Osteoblast (primary cell): ENCODE measurements around the gene RHOT2. TPM values are rescaled to one million over a fixed set of nuclear protein-coding genes. Genes with fewer than 3 reads are reported as not detected.
A peak's percentile ranks its signal among the peaks of the same experiment; 100 is the strongest.

Experiments used
- DNase-seq: peaks from one replicate; pipeline ENCODE4 v3.0.0; 2011; ENCODE audit warnings: low spot score, mixed read lengths; ENCODE audit not compliant: insufficient read length; ENCODE audit errors: missing footprints
- H2AFZ ChIP-seq: 2 replicates; pipeline ENCODE4 v1.6.0; 2011; ENCODE audit warnings: mild to moderate bottlenecking, low read length
- H3K27ac ChIP-seq: 2 replicates; pipeline ENCODE4 v1.5.1; 2011; ENCODE audit warnings: mild to moderate bottlenecking, low read depth, low read length, moderate library complexity
- H3K27me3 ChIP-seq: 2 replicates; pipeline ENCODE4 v1.6.0; 2012; ENCODE audit warnings: mild to moderate bottlenecking, control low read depth, inconsistent platforms, low read length, moderate library complexity; ENCODE audit not compliant: insufficient read depth
- H3K36me3 ChIP-seq: 2 replicates; pipeline ENCODE4 v1.5.1; 2011; ENCODE audit warnings: mild to moderate bottlenecking, low read length, control low read depth, moderate library complexity; ENCODE audit not compliant: insufficient read depth
- H3K4me1 ChIP-seq: 2 replicates; pipeline ENCODE4 v1.5.1; 2011; ENCODE audit warnings: mild to moderate bottlenecking, low read length, control low read depth, moderate library complexity; ENCODE audit not compliant: insufficient read depth
- H3K4me2 ChIP-seq: 2 replicates; pipeline ENCODE4 v1.6.0; 2011; ENCODE audit warnings: mild to moderate bottlenecking, low read length; ENCODE audit not compliant: insufficient read depth
- H3K4me3 ChIP-seq: fragments of 200-600 bp; sonication (generic); 3 replicates; pipeline ENCODE4 v1.5.1; 2012; ENCODE audit warnings: mild to moderate bottlenecking, low read length, inconsistent platforms; ENCODE audit not compliant: insufficient read depth
- H3K79me2 ChIP-seq: 2 replicates; pipeline ENCODE4 v1.6.0; 2012; ENCODE audit warnings: mild to moderate bottlenecking, low read length, control low read depth, inconsistent platforms; ENCODE audit not compliant: insufficient read depth
- H3K9me3 ChIP-seq: 2 replicates; pipeline ENCODE4 v1.5.1; 2011; ENCODE audit warnings: low read depth, low read length, control low read depth
- H4K20me1 ChIP-seq: 2 replicates; pipeline ENCODE4 v1.6.0; 2012; ENCODE audit warnings: mild to moderate bottlenecking, low read length, control low read depth; ENCODE audit not compliant: insufficient read depth
- total RNA-seq: library from RNA; depleted of rRNA; stranded (reverse); fragments of >200 nt; gene quantifications from 2 replicates; pipeline ENCODE4 v1.2.3, GENCODE V29; 2012
- TF ChIP-seq, protein P1 (sequence below): IDR thresholded peaks from 2 replicates; pipeline ENCODE4 v1.5.1; 2011; ENCODE audit warnings: mild to moderate bottlenecking, low read depth, low read length, moderate library complexity; ENCODE audit errors: extremely low read depth

RHOT2 gene
- total RNA-seq, 1 donor, result 42.0 TPM

DNA sequence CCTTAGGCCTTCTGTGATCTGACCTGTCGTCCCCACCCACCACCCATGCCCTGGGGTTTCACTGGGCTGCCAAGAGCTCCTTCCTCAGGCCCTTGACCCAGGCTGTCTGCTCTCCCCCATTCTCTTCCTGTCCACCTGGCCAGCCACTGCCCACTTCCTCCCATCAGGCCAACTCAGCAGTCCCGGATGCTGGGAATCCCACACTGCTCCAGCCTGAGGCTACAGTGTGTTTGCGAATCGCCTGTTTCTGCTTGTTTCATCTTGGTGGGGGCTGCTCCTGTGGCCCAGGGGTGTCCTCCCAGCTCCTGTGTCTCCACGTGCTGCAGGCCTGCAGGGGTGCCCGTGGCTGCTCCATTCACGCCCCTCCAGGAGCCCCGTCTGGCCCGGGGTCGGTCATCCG, 46.1 kb downstream of the RHOT2 start:
- H3K27me3 ChIP-seq, result peaks cover 12% of the 10 kb centered on the region
- DNase-seq, result no peak
- no peak overlapping the region for H3K4me2 ChIP-seq
- peaks cover 7% of the 10 kb centered on the region for H4K20me1 ChIP-seq
- no peaks in the 10 kb centered on the region for H3K36me3 ChIP-seq
- peaks cover 18% of the 10 kb centered on the region for H3K4me1 ChIP-seq
- H2AFZ ChIP-seq, result no peak overlapping the region
- H3K79me2 ChIP-seq, result peaks cover 6% of the 10 kb centered on the region
- H3K9me3 ChIP-seq, result no peaks in the 10 kb centered on the region
- no peak overlapping the region for H3K4me3 ChIP-seq
- TF ChIP-seq, protein P1, sequence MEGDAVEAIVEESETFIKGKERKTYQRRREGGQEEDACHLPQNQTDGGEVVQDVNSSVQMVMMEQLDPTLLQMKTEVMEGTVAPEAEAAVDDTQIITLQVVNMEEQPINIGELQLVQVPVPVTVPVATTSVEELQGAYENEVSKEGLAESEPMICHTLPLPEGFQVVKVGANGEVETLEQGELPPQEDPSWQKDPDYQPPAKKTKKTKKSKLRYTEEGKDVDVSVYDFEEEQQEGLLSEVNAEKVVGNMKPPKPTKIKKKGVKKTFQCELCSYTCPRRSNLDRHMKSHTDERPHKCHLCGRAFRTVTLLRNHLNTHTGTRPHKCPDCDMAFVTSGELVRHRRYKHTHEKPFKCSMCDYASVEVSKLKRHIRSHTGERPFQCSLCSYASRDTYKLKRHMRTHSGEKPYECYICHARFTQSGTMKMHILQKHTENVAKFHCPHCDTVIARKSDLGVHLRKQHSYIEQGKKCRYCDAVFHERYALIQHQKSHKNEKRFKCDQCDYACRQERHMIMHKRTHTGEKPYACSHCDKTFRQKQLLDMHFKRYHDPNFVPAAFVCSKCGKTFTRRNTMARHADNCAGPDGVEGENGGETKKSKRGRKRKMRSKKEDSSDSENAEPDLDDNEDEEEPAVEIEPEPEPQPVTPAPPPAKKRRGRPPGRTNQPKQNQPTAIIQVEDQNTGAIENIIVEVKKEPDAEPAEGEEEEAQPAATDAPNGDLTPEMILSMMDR, result no peak
- H3K27ac ChIP-seq, result no peak overlapping the region

DNA sequence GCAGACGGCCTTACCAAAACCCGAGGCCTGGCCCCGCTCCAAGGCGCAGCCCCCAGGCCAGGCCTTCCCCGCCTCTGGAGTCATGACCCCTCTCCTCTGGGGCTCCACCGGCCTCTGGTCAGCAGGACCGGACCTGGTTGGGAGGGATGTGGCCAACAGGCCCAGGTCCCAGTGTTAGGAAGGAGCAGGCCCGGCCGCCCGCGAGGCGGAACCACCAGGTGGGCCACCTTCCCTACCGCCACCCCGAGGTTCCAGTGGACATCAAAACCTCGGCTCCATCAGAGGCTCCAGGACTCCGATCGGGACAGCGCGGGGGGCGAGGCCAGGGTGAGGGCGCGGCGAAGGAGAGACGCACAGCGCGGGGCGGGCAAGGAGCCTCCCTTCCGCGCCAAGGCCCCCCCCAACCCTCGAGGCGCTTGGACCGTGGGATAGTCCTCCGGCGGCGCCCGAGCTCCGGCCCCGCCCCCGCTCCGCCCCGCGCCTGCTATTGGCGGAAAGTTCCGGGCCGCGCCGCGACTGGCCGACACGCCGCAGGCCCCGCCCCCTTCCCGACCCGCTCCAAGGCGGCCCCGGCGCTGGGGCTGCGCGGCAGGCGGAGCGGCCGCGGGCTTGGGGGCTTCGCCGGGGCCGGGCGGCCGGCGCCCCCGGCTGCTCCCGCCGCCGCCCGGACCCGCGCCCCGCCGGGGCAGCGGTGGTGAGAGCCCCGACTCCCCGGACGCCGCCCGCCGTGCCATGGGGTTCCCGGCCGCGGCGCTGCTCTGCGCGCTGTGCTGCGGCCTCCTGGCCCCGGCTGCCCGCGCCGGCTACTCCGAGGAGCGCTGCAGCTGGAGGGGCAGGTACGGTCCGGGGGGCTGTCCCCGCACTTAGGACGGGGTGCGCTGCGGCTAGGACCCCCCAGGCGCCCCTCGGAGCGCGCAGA, 46.9 kb downstream of the RHOT2 start, which contains the start of gene METRN:
Gene METRN (plus strand): TSS at position 561 of the 919 bp plus-strand sequence. CDS start 172 bp downstream, at position 733.
- peak; percentile 100 for DNase-seq

DNA sequence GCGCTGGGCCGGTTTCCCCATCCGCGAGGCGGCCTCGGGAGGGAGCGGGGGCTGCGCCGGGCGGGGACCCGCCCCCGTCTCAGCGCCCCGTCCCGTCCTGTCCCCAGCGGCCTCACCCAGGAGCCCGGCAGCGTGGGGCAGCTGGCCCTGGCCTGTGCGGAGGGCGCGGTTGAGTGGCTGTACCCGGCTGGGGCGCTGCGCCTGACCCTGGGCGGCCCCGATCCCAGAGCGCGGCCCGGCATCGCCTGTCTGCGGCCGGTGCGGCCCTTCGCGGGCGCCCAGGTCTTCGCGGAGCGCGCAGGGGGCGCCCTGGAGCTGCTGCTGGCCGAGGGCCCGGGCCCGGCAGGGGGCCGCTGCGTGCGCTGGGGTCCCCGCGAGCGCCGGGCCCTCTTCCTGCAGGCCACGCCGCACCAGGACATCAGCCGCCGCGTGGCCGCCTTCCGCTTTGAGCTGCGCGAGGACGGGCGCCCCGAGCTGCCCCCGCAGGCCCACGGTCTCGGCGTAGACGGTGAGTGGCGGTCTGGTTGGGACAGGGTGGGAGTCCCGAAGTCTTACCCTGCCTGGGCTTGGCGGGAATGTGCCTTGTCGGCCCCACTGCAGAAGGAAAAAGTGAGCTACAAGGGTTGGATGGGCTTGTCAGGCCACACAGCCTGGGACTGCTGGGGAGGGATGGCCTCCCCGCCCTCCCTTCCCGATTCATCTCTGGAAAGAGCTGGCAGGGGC, 47.7 kb downstream of the RHOT2 start:
- H3K4me1 ChIP-seq, result peaks cover 20% of the 10 kb centered on the region
- TF ChIP-seq, protein P1, result no peak
- H3K27me3 ChIP-seq, result peaks cover 3% of the 10 kb centered on the region
- H3K79me2 ChIP-seq, result peaks cover 6% of the 10 kb centered on the region
- H2AFZ ChIP-seq, result peak overlapping the region; percentile 72
- peak overlapping the region; percentile 73 for H3K4me3 ChIP-seq
- peak; percentile 94 for DNase-seq
- no peaks in the 10 kb centered on the region for H3K36me3 ChIP-seq
- H3K27ac ChIP-seq, result no peak overlapping the region
- H3K9me3 ChIP-seq, result no peaks in the 10 kb centered on the region
- H4K20me1 ChIP-seq, result peaks cover 5% of the 10 kb centered on the region
- H3K4me2 ChIP-seq, result peak overlapping the region; percentile 80

More for the DNA sequence above, 46.9 kb downstream of the RHOT2 start, which contains the start of gene METRN:
- peak within 1 kb of the TSS; percentile 72 for H2AFZ ChIP-seq
- no peak within 1 kb of the TSS for H3K27ac ChIP-seq
- H3K4me1 ChIP-seq, result peaks cover 16% of the 10 kb centered on the region
- peaks cover 6% of the 10 kb centered on the region for H3K79me2 ChIP-seq
- peaks cover 7% of the 10 kb centered on the region for H4K20me1 ChIP-seq
- no peaks in the 10 kb centered on the region for H3K9me3 ChIP-seq
- TF ChIP-seq, protein P1, result no peak
- no peaks in the 10 kb centered on the region for H3K36me3 ChIP-seq
- peaks cover 7% of the 10 kb centered on the region for H3K27me3 ChIP-seq
- peak within 1 kb of the TSS; percentile 73 for H3K4me3 ChIP-seq
- H3K4me2 ChIP-seq, result peak within 1 kb of the TSS; percentile 80
